GM19099 (cell line): Measurements from ENCODE around the gene SLC1A6.

Source experiments
- POLR2A ChIP-seq: IDR thresholded peaks from 3 replicates; pipeline ENCODE4 v1.6.1; 2011; ENCODE audit warnings: low read depth; ENCODE audit not compliant: insufficient read length; ENCODE audit errors: extremely low read depth

Gene SLC1A6

GRCh38 chr19:14979476-14980255 lies at the start of gene SLC1A6:
Gene SLC1A6 (minus strand): TSS chr19:14979864. CDS start chr19:14972910, 6,954 bp downstream.
- no peak for TF ChIP-seq POLR2A

GRCh38 chr19:15028490-15028889 lies 48.8 kb upstream of the SLC1A6 start:
- no peak for TF ChIP-seq POLR2A

GRCh38 chr19:15025217-15025616 lies 45.6 kb upstream of the SLC1A6 start:
- TF ChIP-seq POLR2A: no peak

GRCh38 chr19:15022752-15023151 lies 43.1 kb upstream of the SLC1A6 start:
- TF ChIP-seq POLR2A: no peak

GRCh38 chr19:15021286-15022007 lies 41.8 kb upstream of the SLC1A6 start:
- no peak for TF ChIP-seq POLR2A

- TF ChIP-seq POLR2A: no peak
Observed at GRCh38 chr19:15015946-15016542, 36.4 kb upstream of the SLC1A6 start.

- TF ChIP-seq POLR2A: no peak
Observed at GRCh38 chr19:15014579-15014978, 34.9 kb upstream of the SLC1A6 start.

GRCh38 chr19:15010501-15011300 lies 31.0 kb upstream of the SLC1A6 start:
- TF ChIP-seq POLR2A: no peak

- TF ChIP-seq POLR2A: no peak
Observed at GRCh38 chr19:15008308-15008707, 28.6 kb upstream of the SLC1A6 start.

GRCh38 chr19:14997981-14998380 lies 18.3 kb upstream of the SLC1A6 start:
- TF ChIP-seq POLR2A: no peak

GRCh38 chr19:14992780-14993179 lies 13.1 kb upstream of the SLC1A6 start:
- no peak for TF ChIP-seq POLR2A

GRCh38 chr19:14985133-14985532 lies 5.5 kb upstream of the SLC1A6 start:
- TF ChIP-seq POLR2A: no peak

GRCh38 chr19:14978161-14978776 lies 1.4 kb downstream of the SLC1A6 start:
- TF ChIP-seq POLR2A: no peak

- TF ChIP-seq POLR2A: no peak
Observed at GRCh38 chr19:14977128-14977527, 2.5 kb downstream of the SLC1A6 start.
